Activated CD4-positive, alpha-beta T cell treated with anti-CD3 and anti-CD28 coated beads, Interleukin-2, amount 10 ng/mL, durations not matched to agents 7 days and 5 days (primary cell): ENCODE data around the gene ANKS1B. TPM values are rescaled to one million over a fixed set of nuclear protein-coding genes. Genes with fewer than 3 reads are reported as not detected.
"Not testable (repeated sequence)": the region's sequence is repeated elsewhere in the genome, so short reads cannot be mapped to it uniquely, and the experiment has no call there.

ENCODE experiments used
- CTCF ChIA-PET: fragments of 350-600 bp; sonication (Branson Sonifier 250); formaldehyde crosslinking; loops from one replicate; lab custom pipeline; 2021; ENCODE audit warnings: antibody characterized with exemption; lab: Charles Lee
- POLR2A ChIA-PET: fragments of 350-600 bp; sonication (Branson Sonifier 250); formaldehyde crosslinking; loops from one replicate; lab custom pipeline; 2021; ENCODE audit warnings: antibody characterized with exemption; lab: Charles Lee
- DNase-seq: peaks from one replicate; pipeline ENCODE4 v3.0.0-alpha.2; 2020
- H3K27ac Mint-ChIP-seq: one replicate; pipeline ENCODE4 v1.8.0; 2021; ENCODE audit warnings: mild to moderate bottlenecking, moderate library complexity, mixed read lengths
- H3K27me3 Mint-ChIP-seq: one replicate; pipeline ENCODE4 v1.8.0; 2021; ENCODE audit warnings: mixed read lengths
- H3K36me3 Mint-ChIP-seq: one replicate; pipeline ENCODE4 v1.8.0; 2021; ENCODE audit warnings: low read depth, mixed read lengths
- H3K4me1 Mint-ChIP-seq: one replicate; pipeline ENCODE4 v1.8.0; 2021; ENCODE audit warnings: mixed read lengths
- H3K4me3 Mint-ChIP-seq: one replicate; pipeline ENCODE4 v1.8.0; 2021; ENCODE audit warnings: mild to moderate bottlenecking, moderate library complexity, mixed read lengths
- H3K9me3 Mint-ChIP-seq: one replicate; pipeline ENCODE4 v1.8.0; 2021; ENCODE audit warnings: mixed read lengths
- total RNA-seq, 2 experiments: library from RNA; stranded (reverse); gene quantifications; one replicate each; pipeline ENCODE4 v1.2.3, GENCODE V29; 2021

Gene ANKS1B
- total RNA-seq, 2 experiments from 2014 or later, result 0.17 to 0.25 TPM

DNA sequence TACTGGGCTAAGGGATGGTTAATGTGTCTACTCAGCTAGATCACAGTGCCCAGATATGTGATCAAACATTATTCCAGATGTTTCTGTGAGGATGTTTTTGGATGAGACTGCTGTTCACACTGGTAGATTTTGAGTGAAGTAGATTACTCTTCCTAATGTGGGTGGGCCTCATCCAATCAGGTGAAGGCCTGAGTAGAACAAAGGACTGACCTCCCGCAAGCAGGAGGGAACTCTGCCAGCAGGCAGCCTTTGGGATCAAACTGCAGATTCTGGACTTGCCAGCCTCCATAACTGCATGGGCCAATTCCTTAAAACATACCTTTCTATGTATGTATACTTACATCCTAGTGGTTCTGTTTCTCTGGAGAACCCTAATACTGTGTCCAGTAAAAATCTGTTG lies 1120.4 kb downstream of the ANKS1B start:
- no peak overlapping the region for H3K4me3 Mint-ChIP-seq
- H3K27ac Mint-ChIP-seq, result no peak overlapping the region
- H3K4me1 Mint-ChIP-seq, result no peaks in the 10 kb centered on the region
- no peaks in the 10 kb centered on the region for H3K36me3 Mint-ChIP-seq
- no peak for DNase-seq
- CTCF ChIA-PET, result no interaction called here
- H3K9me3 Mint-ChIP-seq, result no peaks in the 10 kb centered on the region
- H3K27me3 Mint-ChIP-seq, result no peaks in the 10 kb centered on the region
- POLR2A ChIA-PET, result no interaction called here

GRCh38 chr12:98863167-98863566 lies 1121.6 kb downstream of the ANKS1B start:
- Mint-ChIP-seq H3K4me1 (no peaks in the 10 kb centered on the region), H3K36me3 (no peaks in the 10 kb centered on the region), H3K27ac (no peak overlapping the region), H3K27me3 (peaks cover 4% of the 10 kb centered on the region), H3K4me3 (no peak overlapping the region), H3K9me3 (no peaks in the 10 kb centered on the region)
- DNase-seq, result no peak
- ChIA-PET POLR2A (no interaction called here), CTCF (no interaction called here)

DNA sequence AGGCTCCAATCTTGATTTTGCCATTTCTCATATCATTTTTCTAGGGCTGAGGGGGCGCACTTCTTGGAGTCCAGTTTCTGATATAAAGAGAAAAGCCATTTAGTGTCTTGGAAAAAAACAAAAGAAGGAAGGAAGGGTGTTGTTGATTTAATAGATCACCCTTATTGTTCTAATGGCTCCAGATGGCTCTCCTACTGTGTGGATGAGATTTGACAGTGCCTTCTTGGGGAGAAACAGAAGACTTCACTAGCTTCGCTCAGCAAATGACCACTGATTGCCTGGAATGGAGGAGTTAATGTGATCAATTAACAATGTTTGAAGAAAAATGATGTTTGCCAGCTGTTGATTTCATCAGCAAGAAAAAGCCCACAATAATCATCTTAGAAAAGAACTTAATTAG lies 1123.5 kb downstream of the ANKS1B start:
- Mint-ChIP-seq H3K9me3 (no peaks in the 10 kb centered on the region), H3K4me1 (no peaks in the 10 kb centered on the region), H3K27ac (no peak overlapping the region), H3K27me3 (peaks cover 4% of the 10 kb centered on the region), H3K36me3 (no peaks in the 10 kb centered on the region), H3K4me3 (no peak overlapping the region)
- POLR2A ChIA-PET, result no interaction called here
- CTCF ChIA-PET, result no interaction called here
- no peak for DNase-seq

GRCh38 chr12:98856897-98857540 lies 1127.7 kb downstream of the ANKS1B start:
- ChIA-PET POLR2A (no interaction called here), CTCF (no interaction called here)
- H3K27me3 Mint-ChIP-seq, result peaks cover 4% of the 10 kb centered on the region
- H3K27ac Mint-ChIP-seq, result no peak overlapping the region
- no peaks in the 10 kb centered on the region for H3K4me1 Mint-ChIP-seq
- no peaks in the 10 kb centered on the region for H3K9me3 Mint-ChIP-seq
- DNase-seq, result no peak
- H3K4me3 Mint-ChIP-seq, result no peak overlapping the region
- no peaks in the 10 kb centered on the region for H3K36me3 Mint-ChIP-seq

DNA sequence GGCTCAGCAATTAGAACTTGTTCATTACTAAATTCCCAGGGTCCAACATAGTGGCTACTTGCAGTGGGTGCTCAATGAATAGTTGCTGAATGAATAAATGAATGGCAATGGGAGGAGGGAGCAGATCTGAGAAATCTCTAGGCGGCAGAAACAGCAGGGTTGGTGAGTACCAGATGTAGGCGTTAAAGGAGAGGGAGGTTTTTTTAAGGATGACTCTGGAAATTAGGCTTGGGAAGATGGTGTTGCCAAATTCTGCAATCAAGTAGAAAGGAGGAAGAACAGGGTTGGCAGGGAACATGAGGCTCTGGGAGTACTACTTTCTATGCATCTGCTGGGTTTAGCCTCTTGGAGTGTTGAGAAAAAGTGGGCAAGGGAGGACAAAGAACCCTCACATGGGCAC lies 1132.6 kb downstream of the ANKS1B start:
- no peaks in the 10 kb centered on the region for H3K4me1 Mint-ChIP-seq
- no peak for DNase-seq
- no peak overlapping the region for H3K27ac Mint-ChIP-seq
- POLR2A ChIA-PET, result no interaction called here
- H3K36me3 Mint-ChIP-seq, result no peaks in the 10 kb centered on the region
- peaks cover 1% of the 10 kb centered on the region for H3K27me3 Mint-ChIP-seq
- no peaks in the 10 kb centered on the region for H3K9me3 Mint-ChIP-seq
- CTCF ChIA-PET, result interaction anchor here (0.5 to 1.0 kb wide), 2 partner anchors 12 to 103 kb away, joined by 3 read pairs; no protein-coding TSS in a partner anchor
- H3K4me3 Mint-ChIP-seq, result no peak overlapping the region

DNA sequence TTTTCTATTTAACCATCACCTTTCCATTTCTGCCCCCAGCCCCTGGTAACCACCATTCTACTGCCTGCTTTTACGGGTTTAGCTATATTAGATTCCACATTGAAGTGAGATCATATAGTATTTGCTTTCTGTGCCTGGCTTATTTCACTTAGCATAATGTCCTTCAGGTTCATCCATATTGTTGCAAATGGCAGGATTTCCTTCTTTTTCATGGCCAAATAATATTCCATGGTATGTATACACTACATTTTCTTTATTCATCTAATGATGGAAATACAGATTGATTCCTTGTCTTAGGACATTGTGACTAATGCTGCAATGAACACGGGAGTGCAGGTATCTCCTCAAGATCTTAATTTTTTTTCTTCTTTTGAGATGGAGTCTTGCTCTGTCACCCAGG lies 1137.5 kb downstream of the ANKS1B start:
- Mint-ChIP-seq H3K4me1 (peaks cover 3% of the 10 kb centered on the region), H3K4me3 (no peak overlapping the region), H3K27me3 (peaks cover 15% of the 10 kb centered on the region), H3K9me3 (no peaks in the 10 kb centered on the region), H3K27ac (no peak overlapping the region), H3K36me3 (no peaks in the 10 kb centered on the region)
- ChIA-PET CTCF (no interaction called here), POLR2A (no interaction called here)
- no peak for DNase-seq

- H3K4me1 Mint-ChIP-seq, result peaks cover 3% of the 10 kb centered on the region
- no peak overlapping the region for H3K4me3 Mint-ChIP-seq
- ChIA-PET CTCF (no interaction called here), POLR2A (no interaction called here)
- no peak for DNase-seq
- H3K27me3 Mint-ChIP-seq, result peaks cover 17% of the 10 kb centered on the region
- H3K27ac Mint-ChIP-seq, result no peak overlapping the region
- H3K36me3 Mint-ChIP-seq, result no peaks in the 10 kb centered on the region
- H3K9me3 Mint-ChIP-seq, result no peaks in the 10 kb centered on the region
Observed at GRCh38 chr12:98845957-98846356, 1138.8 kb downstream of the ANKS1B start.

- ChIA-PET POLR2A (no interaction called here), CTCF (no interaction called here)
- DNase-seq, result no peak
- H3K4me1 Mint-ChIP-seq, result peaks cover 3% of the 10 kb centered on the region
- H3K27me3 Mint-ChIP-seq, result peaks cover 30% of the 10 kb centered on the region
- no peak overlapping the region for H3K27ac Mint-ChIP-seq
- H3K4me3 Mint-ChIP-seq, result no peak overlapping the region
- H3K36me3 Mint-ChIP-seq, result no peaks in the 10 kb centered on the region
- no peaks in the 10 kb centered on the region for H3K9me3 Mint-ChIP-seq
Observed at GRCh38 chr12:98840325-98840724, 1144.4 kb downstream of the ANKS1B start.

GRCh38 chr12:98838231-98838647 lies 1146.5 kb downstream of the ANKS1B start:
- CTCF ChIA-PET, result no interaction called here
- peaks cover 35% of the 10 kb centered on the region for H3K27me3 Mint-ChIP-seq
- no peak overlapping the region for H3K4me3 Mint-ChIP-seq
- no peak for DNase-seq
- H3K27ac Mint-ChIP-seq, result no peak overlapping the region
- POLR2A ChIA-PET, result no interaction called here
- no peaks in the 10 kb centered on the region for H3K9me3 Mint-ChIP-seq
- H3K36me3 Mint-ChIP-seq, result no peaks in the 10 kb centered on the region
- peaks cover 3% of the 10 kb centered on the region for H3K4me1 Mint-ChIP-seq

DNA sequence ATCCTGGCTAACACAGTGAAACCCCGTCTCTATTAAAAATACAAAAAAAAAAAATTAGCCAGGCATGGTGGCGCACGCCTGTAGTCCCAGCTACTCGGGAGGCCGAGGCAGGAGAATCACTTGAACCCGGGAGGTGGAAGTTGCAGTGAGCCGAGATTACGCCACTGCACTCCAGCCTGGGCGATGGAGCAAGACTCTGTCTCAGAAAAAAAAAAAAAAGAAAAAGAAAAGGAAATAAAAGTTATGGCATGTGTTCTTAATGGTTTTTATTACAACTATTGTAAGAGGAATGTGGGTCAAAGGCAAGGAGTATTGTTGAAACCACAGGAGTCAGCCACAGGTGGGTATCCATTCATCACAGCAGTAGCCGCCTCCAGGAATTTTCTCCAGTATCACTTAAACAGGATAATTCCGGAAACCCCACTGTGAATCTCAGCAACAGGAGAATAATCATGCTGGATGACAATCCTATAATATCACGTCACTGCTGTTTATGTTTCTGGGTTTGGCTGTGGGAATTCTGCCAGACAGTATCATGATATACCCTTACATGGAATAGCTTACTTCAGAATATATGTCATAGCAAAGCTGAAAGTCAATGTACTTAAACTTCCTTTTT lies 1147.5 kb downstream of the ANKS1B start:
- H3K9me3 Mint-ChIP-seq, H3K4me1 Mint-ChIP-seq, CTCF ChIA-PET, H3K27ac Mint-ChIP-seq, H3K4me3 Mint-ChIP-seq, DNase-seq, H3K36me3 Mint-ChIP-seq: not testable (repeated sequence)
- POLR2A ChIA-PET, result interaction anchor here (0.7 kb wide), 1 partner anchor 1381 kb away, joined by 8 read pairs; no protein-coding TSS in a partner anchor
- peaks cover 30% of the 10 kb centered on the region for H3K27me3 Mint-ChIP-seq

DNA sequence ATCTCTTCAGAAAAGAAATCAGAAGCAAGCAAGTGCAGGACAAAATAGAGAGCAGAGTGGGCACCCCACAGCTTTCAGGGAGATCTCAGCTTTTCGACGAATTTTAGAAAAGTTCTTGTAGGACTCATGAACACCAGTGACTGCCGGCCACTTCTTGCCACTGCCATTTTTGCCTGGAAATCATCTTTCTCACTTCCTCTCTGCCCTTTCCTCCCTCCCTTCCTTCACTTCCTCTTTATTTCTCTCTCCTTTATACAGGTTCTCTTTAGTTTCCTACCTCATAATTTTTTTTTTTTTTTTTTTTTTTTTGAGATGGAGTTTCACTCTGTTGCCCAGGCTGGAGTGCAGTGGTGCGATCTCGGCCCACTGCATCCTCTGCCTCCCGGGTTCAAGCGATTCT lies 1154.1 kb downstream of the ANKS1B start:
- Mint-ChIP-seq H3K27me3 (peaks cover 21% of the 10 kb centered on the region), H3K27ac (no peak overlapping the region), H3K4me1 (no peaks in the 10 kb centered on the region), H3K4me3 (no peak overlapping the region), H3K36me3 (no peaks in the 10 kb centered on the region), H3K9me3 (no peaks in the 10 kb centered on the region)
- ChIA-PET CTCF (no interaction called here), POLR2A (no interaction called here)
- DNase-seq, result no peak

DNA sequence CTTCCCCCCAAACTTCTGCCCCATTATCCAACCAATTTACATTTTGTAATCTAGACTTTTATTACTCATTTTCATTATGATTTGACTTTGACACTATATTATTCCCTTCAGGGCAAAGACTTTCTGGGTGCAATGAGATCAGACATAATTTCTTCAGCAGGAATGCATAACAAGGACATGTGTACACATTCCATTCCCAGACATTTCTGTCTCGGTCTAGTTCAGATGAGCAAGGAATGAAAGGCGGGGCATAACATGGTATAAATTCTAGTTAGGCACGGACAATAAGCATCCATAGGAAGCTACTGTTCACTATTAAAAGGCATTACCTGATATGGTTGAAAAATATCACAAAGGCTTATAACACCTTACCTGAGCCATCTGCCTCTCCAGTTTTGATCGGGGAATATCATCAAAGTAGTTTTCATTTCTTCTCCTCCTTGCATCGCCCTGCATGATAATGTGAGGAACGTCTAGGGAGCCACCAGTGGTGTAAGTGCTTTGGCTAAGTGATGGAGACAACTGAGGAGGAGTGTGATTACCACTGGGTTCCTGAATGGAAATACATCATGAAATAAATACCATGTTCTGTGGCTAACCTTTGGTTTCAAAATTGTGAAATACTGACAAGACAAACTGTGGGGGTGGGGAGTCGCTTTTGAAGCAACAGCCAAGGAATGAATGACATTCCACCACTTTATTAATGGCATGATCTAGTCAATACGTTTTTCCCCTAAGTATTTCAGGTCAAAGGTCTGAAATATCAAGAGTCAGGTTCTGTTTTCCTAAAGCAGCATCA lies 1155.7 kb downstream of the ANKS1B start:
- ChIA-PET CTCF (interaction anchor here (0.9 to 1.3 kb wide), 2 partner anchors 15 to 71 kb away, joined by 3 to 4 read pairs; no protein-coding TSS in a partner anchor), POLR2A (no interaction called here)
- H3K27ac Mint-ChIP-seq, result no peak overlapping the region
- H3K27me3 Mint-ChIP-seq, result peaks cover 13% of the 10 kb centered on the region
- DNase-seq, result no peak
- H3K9me3 Mint-ChIP-seq, result no peaks in the 10 kb centered on the region
- no peaks in the 10 kb centered on the region for H3K36me3 Mint-ChIP-seq
- no peaks in the 10 kb centered on the region for H3K4me1 Mint-ChIP-seq
- H3K4me3 Mint-ChIP-seq, result no peak overlapping the region

GRCh38 chr12:98823012-98823411 lies 1161.7 kb downstream of the ANKS1B start:
- peaks cover 15% of the 10 kb centered on the region for H3K27me3 Mint-ChIP-seq
- no peak for DNase-seq

More at GRCh38 chr12:98823012-98823411, 1161.7 kb downstream of the ANKS1B start:
- Mint-ChIP-seq H3K27ac (no peak overlapping the region), H3K36me3 (no peaks in the 10 kb centered on the region), H3K4me3 (no peak overlapping the region), H3K4me1 (no peaks in the 10 kb centered on the region), H3K9me3 (no peaks in the 10 kb centered on the region)
- POLR2A ChIA-PET, result no interaction called here
- CTCF ChIA-PET, result no interaction called here
